GM20431 (cell line): ENCODE data around the gene RBM45.
"Not testable (repeated sequence)": the region's sequence is repeated elsewhere in the genome, so short reads cannot be mapped to it uniquely, and the experiment has no call there.

ENCODE experiments used
- in situ Hi-C: fragments of 300-500 bp; cut with MseI, MboI; formaldehyde crosslinking; loops from one replicate; pipeline ENCODE4 v1.15.0; 2020; ENCODE audit warnings: low sequenced_read_pairs; ENCODE audit not compliant: unreplicated experiment

Gene RBM45

DNA sequence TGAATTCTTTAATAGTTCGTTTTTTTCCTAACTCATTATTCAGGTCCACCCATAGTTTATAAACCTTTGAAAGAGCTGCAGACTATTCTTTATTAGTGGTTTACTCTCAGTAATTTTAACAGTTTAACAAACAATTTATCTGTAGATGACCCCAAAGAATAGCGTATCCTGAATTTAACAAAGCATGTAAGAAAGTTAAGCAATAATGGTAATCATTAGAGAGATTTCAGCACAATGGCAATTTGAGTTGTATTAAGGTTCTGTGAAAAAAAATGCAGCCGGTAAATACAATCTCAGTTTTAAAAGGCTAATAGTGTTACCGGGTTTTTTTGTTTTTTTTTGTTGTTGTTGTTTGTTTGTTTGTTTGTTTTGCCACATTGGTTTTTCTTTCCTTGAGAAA lies 40.3 kb downstream of the RBM45 start:
- in situ Hi-C loops: no loop called here

DNA sequence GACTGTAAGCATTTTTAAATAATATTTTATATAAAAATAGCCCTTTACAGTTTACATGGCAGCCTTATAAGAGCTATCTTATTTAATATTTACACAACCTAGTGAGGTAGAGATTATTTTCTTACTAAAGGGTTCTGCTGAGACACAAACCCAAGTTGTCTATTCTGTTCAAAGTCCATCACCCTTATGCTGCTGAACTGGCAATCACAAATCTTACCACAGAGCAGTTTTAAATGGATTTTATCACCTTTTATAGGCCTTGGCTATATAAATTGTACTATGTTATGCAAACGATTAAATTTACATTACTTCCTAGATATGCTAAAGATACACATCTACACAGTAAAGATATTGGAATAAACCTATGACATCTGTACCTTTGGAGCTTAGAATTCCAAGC lies 40.7 kb downstream of the RBM45 start:
- in situ Hi-C loops: no loop called here

DNA sequence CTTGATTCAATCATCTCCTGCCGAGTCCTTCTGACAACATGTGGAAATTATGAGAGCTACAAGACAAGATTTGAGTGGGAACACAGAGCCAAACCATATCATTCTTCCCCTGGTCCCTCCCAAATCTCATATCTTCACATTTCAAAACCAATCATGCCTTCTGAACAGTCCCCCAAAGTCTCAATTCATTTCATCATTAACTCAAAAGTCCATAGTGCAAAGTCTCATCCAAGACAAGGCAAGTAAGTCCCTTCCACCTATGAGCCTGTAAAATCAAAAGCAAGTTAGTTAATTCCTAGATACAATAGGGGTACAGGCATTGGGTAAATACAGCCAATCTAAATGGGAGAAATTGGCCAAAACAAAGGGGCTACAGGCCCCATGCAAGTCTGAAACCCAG lies 41.6 kb downstream of the RBM45 start:
- in situ Hi-C loops: not testable (repeated sequence)

DNA sequence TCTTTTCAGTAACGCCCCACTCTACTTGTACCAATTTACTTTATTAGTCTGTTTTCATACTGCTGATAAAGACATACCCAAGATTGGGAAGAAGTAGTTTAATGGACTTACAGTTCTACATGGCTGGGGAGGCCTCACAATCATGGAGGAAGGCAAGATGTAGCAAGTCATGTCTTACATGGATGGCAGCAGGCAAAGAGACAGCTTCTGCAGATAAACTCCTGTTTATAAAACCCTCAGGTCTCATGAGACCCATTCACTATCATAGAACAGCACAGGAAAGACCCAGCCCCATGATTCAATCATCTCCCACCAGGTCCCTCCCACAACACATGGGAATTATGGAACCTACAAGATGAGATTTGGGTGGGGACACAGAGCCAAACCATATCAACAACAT lies 43.3 kb downstream of the RBM45 start:
- in situ Hi-C loops: no loop called here

DNA sequence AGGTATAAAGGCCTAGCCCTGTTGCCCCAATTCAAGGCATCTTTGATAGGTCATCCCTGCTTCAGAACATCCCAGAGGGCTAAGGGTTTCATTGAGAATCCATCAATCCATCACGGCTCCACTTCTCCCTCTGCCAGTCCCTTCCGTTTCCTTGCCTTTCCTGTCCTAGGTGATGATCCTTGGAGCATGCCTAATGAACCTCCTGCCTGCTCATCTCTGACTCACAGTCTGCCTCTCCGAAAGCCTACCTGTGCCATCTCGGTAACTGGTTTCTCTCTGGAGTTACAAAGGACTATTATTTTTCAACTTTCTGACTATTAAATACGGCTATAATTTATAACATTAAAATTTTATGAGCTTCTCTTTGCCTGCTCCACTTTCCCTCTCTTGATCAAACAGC lies 45.3 kb downstream of the RBM45 start:
- in situ Hi-C loops: no loop called here

DNA sequence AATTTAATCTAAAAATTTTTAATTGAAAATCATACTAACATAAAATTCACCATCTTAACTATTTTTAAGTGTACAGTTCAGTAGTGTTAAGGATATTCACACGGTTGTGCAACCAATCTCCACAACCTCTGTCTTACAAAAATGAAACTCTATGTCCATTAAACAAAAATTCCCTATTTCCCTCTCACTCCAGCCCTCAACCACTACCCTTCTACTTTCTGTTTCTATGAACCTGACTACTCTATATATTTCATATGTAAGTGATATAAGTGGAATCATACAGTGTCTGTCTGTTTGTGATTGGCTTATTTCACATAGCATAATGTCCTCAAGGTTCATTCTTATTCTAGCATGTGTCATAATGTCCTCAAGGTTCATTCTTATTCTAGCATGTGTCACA lies 47.7 kb downstream of the RBM45 start:
- in situ Hi-C loops: no loop called here

DNA sequence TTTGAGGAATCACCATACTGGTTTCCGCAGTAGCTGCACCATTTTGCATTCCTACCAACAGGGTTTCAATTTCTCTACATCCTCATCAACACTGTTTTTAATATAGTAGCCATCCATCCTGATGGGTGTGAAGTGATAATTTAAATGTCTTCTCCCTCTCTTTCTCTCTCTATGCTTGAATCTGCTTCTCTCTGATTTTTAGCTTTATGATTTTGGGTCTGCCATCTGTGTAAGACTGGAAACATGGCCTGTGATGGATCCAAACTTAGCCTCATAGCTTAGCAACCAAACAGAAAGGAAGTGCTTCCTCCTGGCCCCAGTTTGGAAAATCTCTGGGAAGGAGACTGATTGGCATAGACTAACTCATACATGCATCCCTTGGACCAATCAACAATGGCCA lies 48.4 kb downstream of the RBM45 start:
- in situ Hi-C loops: no loop called here

DNA sequence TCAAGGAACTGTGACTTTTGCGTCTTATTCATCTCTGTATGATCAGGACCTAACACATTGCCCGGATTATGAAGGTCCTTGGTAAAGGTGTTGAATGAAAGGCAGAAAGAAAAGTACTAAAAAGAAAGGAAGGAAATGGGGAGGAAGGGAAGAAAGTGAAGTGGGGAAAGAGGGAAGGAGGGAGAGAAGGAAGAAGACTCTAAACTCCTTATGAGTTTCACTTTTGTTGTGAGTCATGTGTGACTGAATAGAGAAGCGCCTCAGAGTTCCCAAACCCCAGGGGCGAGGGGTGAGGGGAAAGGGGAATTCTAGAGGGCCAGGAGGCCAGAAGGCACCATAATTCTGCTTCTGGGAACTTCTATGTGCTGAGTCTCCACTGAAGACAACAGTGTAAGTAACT lies 51.2 kb downstream of the RBM45 start:
- in situ Hi-C loops: no loop called here

DNA sequence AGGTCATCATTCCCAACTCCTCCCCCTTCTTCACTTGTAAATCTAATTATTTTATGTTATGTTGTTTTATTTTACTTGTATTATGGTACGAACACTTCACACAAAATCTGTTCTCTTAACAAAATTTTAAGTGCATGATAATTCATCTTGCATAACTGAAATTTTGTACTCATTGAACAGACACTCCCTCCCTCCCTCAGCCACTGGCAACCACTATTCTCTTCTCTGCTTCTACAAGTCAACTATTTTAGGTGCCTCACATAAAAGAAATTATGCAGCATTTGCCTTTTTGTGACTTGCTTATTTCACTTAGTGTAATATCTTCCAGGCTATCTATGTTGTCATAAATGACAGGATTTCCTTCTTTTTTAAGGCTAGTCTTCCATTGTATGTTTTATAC lies 51.7 kb downstream of the RBM45 start:
- in situ Hi-C loops: no loop called here

DNA sequence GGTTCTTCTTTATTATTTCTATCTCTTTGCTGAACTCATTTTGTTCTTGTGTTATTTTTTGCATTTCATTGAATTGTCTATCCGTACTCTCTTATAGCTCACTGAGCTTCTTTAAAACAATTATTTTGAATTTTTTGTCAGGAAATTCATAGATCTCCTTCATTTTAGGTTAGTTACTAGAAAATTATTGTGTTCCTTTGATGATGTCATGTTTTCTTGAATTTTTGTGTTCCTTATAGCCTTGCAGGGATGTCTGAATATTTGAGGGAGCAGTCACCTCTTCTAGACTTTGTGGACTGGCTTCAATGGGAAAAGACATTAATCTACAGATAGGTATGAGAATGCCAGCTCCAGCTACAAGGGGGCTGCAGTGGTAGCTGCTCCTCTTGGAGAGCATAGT lies 61.4 kb downstream of the RBM45 start:
- in situ Hi-C loops: no loop called here

DNA sequence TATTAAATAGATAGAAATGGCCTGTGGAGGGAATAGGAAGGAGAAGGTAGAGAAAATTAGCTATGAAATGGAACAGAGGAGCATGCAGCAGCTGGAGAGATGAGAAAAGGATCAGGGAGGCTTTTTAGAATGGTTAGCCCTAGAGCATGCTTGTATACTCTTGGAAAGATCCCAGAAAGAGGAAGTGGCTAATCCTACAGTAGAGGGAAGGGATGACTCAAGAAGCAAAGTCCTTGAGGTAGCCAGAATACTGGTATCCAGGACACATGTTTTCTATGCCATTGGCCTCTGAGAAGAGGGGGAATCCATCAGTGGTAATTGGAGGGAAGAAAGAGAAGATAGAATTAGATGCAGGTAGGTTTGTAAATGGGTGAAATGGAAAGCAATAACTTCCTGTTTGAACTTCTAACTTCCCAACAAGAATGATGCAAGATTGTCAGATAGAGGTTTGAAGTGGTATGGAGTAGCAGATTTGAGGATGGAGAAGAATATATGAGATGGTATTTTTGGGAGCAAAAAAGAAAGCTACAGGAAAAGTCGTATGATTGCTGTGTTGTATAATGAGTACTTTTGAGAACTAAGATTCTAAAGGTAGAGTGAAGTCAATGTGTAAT lies 64.9 kb downstream of the RBM45 start:
- in situ Hi-C loops: no loop called here
